Stimulated activated CD8-positive, alpha-beta memory T cell treated with anti-CD3 and anti-CD28 coated beads, Interleukin-7, amount 100 ng/mL, for 48 hours (primary cell): ENCODE results near the gene STAT1.
"Not testable (repeated sequence)": the region's sequence is repeated elsewhere in the genome, so short reads cannot be mapped to it uniquely, and the experiment has no call there.

Source experiments
- DNase-seq, 2 donors: peaks; one replicate each; pipeline ENCODE4 v3.0.0-alpha.2; 2020; ENCODE audit warnings: low read depth in 1 of 2; ENCODE audit errors: extremely low read depth in 1 of 2

The STAT1 gene

DNA sequence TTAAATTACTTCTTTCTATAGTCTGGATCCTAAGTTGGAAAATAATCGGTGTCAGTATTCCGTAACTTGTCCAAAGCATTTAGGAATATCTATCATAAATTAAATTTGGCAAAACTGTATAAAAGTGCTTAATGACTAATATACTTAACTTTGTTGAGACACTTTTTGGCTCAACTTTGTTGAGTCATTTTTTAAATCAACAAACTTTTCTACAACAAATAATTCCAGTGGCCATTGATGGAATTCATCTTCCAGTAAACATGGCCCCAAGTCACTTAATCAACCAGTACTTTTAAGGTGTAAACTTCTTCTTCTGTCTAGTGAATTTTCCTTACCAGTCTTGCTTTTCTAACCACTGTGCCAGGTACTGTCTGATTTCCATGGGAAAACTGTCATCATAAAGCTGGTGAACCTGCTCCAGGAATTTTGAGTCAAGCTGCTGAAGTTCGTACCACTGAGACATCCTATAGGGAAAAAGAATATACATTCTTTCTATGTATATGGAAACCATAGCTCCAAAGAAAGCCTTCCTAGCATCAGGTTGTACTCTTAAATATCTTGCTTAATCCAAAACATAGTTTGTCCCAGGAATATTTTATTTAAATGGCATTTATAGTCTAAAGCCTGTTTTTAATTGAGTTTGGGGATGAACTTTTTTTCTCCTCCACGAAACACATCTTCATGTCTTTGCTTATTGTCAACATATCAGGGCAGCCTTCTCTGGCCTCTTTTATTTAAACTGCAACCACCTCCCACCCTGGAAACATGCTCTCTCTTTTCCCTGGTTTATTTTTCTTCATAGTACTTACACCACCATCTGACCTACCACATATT lies 4.2 kb downstream of the STAT1 start:
- no peak for DNase-seq

DNA sequence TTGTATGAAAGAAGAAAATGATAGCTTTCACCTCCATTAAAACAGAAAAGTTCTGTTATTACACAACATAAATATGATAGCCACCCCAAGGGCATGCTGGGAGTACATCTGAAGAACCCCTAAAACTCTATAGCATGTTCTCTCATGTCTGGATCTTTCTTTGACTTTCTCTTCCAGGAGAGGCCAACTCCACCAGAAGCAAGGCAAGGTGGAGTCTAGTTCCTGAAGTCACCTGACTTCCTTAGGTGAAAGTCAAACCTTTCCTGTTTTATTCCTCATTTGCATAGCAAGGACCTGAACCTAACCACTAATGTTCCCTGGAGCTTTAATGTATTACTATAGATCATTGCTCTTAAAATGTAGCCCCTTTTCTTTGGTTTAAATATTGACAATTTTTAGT lies 5.7 kb downstream of the STAT1 start:
- DNase-seq: no peak

DNA sequence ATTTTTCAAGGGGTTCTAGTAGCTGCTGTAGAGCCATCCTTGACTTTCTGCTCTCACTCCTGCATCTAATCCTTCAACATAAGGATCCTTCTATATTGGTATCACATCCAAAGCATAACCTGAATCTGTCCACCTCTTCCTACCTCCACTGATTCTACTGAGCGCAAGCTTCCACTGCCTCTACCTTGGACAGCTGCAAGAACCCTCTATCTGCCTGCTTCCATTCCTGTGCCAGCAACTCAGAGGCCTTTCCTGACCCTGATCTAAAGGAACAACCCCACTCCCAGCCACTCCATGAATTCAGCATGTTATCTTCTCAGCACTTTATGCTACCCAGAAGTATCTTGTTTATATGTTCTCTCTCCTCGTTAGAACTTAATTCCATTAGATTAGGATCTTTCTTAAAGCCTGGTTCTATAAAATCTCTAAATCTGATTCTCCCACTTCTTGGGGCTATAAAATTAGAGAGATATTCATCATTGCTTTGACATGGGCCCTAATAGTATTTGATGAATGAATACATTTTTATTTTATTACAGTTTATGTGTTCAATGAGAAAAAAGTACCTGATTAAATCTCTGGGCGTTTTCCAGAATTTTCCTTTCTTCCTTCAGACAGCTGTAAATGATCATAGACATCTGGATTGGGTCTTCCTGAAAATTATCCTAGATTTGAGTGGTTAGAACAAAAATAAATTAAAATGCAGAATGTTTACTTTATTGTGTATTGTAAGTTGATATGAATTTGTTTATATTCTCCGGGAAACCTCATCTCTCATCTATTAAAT lies 6.8 kb downstream of the STAT1 start:
- DNase-seq: no peak

DNA sequence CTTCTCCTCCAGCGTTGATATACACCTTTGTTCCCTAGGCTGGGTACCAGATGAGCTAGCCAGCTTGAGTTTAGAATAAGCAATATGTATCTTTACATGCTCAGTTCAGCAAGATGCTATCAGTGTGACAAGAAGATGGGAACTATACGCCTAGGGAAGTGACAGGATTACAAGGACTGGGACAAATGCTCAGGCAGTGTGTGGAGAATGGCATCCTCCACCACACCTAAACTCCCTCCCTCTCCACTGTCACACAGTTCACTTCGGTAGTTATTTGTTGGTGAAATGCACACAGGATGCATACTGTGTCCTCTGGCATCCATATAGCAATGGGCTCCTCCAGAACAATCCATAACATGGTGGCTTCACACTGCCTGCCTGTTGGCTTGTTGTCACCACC lies 7.7 kb downstream of the STAT1 start:
- no peak for DNase-seq

DNA sequence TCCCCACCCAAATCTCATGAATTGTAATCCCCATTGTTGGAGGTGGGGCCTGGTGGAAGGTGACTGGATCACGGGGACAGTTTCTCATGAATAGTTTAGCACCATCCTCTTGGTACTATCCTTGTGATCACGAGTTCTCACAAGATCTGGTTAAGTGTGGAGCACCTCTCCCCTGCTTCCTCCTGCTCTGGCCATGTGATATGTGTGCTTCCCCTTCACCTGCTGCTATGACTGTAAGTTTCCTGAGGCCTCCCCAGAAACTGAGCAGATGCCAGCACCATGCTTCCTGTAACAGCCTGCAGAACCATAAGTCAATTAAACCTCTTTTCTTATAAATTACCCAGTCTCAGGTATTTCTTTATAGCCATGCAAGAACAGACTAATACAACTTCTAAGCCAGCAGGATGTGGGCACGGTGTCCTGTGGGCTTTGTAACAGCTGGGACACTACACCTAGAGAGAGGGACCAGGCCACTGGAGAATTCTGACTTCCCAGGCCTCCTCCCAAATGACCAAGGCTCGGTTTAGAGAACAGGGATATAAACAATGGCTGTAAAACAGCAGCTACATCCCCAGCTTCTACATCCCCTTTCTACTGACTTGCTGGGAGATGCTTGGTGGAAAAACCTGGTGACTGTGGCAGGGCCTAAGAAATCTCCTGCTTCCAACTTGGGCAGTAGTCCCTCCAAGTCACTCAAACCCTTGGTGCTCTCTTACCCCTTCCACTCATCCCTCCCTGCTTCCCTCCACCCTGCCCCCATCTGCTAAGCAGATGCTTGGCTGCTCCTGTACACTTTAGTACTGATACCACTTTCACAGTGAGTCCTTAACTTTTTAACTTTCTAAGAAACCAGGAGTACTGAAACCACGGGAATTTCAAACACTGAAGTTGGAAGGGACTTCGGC lies 10.3 kb downstream of the STAT1 start:
- no peak for DNase-seq

DNA sequence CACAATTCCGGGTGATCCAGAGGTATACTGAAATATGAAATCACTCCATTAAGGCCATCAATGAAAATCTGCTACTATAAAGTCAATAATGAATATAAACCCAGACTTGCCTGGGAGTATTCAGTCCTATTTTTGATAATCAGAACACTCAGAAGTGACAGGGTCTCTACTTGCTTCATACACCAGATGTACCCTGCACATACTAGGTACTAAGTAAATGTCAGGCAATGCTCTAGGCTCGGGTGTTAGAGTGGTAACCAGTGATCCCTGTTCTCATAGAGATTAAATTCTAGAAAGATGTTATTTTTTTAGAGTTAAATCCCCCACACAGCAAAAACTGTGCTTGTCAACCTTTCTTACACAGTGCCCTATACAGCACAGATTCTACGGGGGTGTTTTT lies 12.3 kb downstream of the STAT1 start:
- DNase-seq: no peak

DNA sequence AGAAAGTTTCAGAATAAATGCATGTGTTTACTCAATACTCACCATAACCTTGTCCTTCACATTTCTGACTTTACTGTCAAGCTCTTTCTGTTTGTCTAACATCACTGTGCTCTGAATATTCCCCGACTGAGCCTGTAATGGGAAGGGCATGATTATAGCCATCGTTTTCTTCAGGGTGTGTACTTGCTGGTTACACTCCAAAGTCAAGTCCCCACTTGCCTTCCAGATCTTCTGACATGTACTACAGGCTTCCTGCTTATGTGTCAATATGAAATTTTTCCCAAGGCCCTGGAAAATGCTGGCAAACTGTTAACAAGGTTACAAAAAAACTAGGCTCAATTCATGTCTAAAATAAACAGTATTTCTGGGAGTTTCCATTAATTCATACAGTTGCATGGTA lies 12.9 kb downstream of the STAT1 start:
- DNase-seq: no peak

DNA sequence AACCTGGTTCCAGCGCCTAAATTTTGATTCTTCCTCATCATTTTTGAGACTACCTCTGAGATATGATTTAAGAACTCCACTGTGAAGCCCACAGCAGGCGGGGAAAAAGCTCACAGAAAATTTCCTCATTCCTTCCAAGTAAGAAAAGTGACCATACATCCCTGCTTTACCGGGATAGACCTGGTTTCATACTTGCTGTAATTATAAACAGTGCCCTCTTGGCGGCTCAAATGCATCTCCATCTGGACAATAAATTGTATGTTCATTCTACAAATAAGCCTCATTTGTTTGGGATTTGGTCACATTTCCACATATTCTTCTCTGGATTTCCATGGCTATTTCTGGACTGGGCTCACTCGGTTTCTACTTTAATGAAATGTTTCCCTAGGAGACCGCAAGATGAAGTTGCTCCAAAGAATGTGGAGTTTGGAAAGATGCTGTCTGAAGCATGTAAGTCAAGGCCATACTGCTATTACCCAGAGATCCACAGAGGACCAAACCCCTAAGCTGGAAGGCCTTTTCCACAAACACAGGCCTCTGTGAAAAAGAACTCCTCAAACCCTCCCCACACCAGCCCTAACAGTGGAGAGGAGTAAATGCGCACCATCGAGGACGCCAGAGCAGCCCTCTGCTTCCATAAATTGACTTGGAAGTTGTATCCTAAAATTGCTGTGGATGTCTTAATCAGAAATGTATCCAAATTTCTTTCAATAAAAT lies 13.9 kb downstream of the STAT1 start:
- no peak for DNase-seq

DNA sequence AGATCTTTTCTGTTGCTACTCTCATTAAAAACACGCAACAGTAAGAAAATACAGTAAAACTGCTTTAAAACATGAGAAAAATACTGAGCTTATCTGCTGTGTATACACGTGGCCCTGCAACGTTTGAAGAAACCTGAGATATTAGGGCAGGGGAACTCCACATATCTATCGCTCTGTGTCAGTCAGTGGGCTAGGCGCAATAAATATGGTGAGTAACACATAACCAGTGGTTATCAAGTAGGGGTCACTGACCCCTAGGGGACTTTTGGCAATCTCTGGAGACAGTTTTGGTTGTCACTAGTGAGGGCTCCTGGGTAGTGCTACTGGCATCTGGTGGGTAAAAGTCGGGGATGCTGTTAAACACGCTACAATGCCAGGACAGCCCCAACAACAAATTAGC lies 14.9 kb downstream of the STAT1 start:
- no peak for DNase-seq

DNA sequence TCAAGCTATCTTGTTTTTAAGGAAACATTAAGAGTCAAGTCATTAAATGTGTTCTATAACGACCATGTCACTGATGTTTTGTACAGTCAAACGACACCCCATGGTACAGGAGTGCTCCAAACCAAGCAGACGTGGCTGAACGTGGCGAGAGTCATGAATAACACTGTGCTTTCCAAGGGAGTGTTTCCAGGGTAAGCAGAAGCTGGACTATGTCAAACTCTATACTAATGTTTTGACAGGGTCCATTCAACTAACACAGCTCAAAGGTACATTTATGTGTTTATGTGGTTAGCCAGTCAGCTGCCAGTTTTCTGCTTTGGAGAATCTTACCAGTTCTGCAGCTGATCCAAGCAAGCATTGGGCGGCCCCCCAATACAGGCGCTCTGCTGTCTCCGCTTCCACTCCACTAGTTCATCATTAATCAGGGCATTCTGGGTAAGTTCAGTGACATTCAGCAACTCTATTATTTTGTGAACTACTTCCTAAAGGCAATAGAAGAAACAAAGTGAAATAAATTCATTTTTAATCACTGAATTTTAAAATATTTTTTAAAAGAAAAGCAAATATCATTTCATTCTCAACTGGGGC lies 16.4 kb downstream of the STAT1 start:
- DNase-seq: no peak

DNA sequence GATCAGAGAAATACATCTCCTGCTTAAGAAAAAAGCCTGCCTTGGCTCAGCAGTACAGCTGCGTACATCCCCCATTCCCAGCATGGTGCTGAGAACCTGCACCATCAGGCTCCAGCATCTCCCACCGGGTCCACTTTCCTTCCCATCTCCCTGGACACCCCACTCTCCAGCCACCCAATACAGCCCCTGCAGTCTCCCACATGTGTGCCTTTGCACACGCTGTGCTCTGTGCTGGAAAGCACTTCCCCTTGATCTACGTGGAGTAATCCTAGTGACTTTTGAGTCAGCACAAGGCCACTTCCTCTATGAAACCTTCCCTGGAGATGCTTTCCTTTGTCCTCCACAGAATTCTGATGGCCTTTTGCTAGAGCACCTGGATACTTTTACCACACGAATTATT lies 17.0 kb downstream of the STAT1 start:
- DNase-seq: no peak

DNA sequence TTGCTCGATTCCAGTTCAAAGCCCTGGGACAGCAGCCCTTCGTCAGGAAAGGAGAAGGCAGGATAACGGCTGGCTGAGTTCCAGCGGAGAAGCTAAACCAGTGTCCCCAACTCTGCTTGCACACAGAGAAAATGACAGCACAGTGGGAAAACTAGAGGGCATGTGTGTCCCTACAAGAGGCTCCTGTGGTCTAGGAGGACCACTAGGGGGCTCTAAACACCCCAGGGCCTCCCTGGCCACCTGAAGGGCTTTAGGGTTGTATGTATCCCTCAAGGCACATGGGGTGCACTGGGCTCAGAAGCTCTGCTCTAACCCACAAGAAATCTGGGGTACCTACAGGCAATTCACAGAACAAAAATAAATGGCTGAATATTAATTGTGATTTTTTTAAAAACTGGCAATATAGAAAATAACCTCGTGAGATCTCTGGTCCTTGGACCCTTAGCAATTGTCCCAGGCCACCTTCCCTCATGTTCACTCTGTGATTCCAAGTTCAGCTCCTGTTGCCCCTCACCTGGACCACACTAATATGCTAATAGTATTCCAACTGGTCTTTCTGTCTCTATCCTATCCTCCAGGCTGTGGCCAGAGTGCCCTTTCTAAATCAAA lies 17.5 kb downstream of the STAT1 start:
- DNase-seq: no peak

DNA sequence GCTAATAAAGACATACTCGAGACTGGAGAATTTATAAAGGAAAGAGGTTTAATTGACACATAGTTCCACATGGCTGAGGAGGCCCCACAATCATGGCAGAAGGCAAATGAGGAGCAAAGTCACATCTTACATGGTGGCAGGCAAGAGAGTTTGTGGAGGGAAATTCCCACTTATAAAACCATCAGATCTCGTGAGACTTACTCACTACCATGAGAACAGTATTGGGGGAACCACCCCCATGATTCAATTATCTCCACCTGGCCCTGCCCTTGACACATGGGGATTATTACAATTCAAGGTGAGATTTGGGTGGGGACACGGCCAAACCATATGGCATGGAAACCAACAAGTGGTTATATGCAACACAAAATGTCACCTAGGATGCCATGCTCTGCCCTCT lies 18.7 kb downstream of the STAT1 start:
- not testable (repeated sequence) for DNase-seq

DNA sequence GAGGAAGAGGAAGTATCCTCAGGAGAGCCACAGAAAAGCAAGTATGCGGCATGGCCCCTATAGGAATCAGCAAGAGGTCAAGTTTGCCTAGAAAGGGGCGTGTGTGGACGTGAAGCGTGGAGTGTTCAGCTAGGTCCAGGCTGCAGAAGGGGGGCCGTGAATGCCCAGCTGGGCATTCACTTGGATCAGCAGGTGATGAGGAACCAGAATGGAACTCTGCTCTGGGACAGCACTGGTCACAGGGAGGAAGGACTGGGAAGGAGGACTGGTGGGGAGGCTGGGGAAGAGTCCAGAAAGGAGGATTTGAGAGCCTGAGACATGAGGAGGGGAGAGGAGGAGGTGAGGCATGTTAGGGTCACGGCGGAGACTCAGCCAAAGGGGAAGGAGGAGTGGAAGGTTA lies 19.8 kb downstream of the STAT1 start:
- no peak for DNase-seq

DNA sequence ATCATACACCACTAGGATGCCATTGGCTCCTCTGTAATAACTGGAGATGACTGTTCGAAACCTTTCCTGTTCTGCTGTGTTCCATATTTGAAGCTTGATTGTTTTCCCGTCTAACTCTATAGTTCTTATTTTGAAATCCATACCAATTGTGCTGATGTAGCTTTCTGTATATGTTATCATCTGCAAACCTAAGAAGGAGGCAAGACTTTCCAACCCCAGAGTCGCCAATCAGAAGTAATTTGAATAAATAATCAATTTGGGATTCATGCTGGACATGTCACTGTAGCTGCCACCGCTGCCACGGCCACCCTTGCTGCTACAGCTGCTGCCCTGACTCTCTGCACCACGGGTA lies 20.7 kb downstream of the STAT1 start:
- DNase-seq: no peak

DNA sequence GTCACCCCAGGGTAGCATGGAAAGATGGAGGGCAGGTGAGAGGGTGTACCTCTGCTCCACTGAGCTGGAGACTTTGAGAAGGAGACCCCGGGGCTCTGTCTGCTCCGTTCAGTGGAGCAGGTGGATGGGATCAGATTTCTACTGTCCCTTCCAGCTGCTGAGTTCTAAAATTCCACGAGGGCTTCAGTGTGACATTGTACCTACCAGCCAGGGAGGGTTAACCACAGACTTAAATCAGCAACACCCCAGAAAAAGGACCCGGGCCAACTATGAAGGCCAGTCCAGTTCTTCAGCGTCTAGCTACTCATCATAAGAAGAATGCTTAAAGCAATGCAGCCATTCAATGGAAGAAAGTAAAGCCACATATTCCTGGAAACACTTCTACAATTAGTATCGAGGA lies 23.8 kb downstream of the STAT1 start:
- DNase-seq: no peak

DNA sequence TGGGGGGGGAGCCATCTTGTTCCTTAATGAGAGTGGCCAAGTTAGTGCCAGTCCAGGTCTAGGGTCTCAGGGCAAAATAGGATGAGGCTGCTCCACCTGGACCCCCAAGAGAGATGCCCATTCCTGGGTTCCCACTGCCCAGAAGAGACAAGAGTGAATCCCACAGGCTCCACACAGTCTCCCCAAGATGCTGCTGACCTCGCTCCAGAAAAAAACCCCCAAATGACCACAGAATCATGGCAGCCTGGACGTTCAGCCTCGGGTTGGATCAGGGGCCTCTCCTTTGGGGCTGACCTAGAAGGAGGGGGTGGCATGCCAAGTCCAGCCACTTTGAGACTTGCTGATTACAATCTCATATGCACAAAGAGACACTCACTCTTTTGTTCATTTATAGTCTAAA lies 25.1 kb downstream of the STAT1 start:
- DNase-seq: no peak

DNA sequence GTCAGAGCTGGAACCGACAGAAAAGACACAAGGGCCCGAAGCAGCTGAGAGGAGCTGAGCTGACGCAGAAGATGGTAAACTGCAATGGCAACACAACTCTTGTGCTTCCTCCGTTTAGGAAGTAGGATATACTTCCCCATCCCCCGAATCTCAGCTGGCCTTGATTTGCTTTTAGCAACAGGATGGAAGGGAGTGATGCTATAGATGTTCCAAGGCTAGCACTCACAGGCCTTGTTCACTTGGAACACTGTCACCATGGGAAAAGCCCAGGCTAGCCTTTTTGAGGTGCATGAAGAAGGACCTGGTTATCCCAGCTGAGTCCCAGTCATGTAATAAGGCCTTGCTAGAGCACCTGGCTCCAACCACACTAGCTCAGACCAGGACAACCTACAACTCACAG lies 26.0 kb downstream of the STAT1 start:
- no peak for DNase-seq

DNA sequence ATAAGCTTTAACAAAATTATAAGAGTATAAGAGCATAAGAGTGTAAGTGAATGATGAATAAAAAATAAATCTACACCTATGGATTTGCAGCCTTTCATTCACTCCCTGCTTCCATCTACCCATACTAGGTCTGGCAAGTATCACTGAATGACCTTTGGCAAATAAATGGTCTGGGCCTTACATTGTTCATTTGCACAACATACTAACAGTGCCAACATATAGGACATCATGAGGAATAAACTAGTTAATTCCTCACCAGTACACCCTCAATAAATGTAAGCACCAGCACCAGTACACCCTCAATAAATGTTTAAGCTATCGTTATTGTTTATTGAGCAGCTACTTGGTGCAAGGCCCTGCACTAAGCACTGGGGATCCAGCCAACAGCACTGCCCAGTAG lies 26.9 kb downstream of the STAT1 start:
- DNase-seq: no peak
